HG03354 (cell line): ENCODE measurements around the gene CHRNA4.

Experiments
- ATAC-seq: cut with Tn5 transposase; IDR thresholded peaks from one replicate; pipeline ENCODE4 v1.9.1; 2021; ENCODE audit warnings: mild to moderate bottlenecking; ENCODE audit not compliant: unreplicated experiment, poor library complexity, severe bottlenecking

The CHRNA4 gene

DNA sequence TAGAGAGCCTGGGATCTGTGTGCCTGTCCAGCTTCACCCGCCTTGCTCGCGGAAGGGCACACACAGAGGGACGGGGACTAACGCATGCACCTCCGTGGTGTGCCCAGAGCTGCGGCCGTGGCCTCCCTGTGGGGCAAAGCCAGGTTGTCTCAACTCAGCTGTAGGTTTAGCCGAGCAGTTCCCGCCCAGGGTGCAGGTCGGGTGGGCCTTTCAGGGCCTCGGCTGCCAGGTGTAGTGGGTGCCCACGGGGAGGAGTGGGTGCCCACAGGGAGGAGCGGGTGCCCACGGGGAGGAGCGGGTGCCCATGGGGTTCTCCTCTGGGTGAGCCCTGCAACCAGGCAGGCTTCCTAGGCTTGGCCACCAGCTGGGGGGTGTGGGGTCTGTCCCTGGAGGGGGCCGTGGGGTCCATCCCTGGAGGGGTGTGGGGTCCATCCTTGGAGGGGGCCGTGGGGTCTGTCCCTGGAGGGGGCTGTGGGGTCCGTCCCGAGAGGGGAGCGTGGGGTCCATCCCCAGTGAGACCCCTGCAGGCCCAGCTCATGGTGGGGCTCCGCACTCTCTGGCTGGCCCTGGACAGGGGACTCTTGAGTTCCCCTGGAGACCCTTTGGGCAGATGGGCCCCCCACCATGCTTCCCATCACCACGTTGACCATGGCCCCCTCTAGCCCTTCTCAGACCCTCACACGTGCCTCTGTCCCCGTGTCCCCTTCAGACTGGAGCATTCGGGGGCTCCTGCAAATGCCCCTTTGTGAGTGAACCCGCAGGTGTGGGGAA, 37.8 kb upstream of the CHRNA4 start:
- ATAC-seq, result no peak

DNA sequence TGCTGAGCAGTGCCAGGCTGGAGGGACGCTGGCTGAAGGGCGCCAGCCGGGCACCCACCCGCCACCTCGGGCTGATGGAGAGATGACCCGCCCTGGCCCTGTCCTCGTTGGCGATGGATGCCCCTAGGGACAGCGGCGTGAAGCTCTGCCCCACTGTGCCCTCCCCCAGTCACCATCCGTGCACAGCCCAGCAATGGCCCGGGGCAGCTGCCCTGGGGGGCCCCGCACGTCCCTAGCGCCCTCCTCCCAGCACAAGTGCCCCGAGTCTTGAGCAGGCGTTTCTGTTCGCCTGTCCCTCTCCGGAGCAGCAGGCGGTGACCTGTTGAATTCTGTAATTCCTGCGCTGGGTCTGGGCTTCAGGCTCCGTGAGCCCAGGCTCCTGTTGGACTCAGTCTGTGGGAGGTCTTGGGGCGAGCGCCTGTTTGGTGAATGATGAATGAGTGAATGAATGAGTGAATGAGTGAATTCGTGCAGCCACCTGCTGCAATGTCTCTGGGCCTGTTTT, 36.8 kb upstream of the CHRNA4 start:
- ATAC-seq, result no peak

GRCh38 chr20:63397155-63397843, 36.1 kb upstream of the CHRNA4 start:
- ATAC-seq, result no peak

- ATAC-seq, result no peak
Measured at GRCh38 chr20:63396300-63396699, 35.2 kb upstream of the CHRNA4 start.

DNA sequence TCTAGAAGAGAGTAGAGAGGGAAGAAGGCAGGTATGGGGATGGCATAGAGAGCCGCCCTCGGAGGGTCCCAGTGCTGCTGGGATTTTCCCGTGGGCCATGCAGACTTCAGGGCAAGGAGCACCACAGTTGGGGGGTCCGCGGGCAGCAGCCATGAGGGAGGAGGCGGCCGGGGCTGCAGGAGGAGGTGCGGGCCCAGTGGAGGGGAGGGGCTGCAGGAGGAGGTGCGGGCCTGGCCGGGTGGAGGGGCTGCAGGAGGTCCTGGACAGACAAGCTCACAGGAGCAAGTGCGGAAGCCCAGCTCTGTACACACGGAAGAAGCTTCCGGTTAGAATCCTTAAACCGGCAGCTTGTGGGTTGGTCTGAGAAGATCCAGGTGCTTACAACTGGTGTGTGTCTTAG, 34.6 kb upstream of the CHRNA4 start:
- no peak for ATAC-seq

GRCh38 chr20:63394920-63395455, 33.8 kb upstream of the CHRNA4 start:
- ATAC-seq, result no peak

- ATAC-seq, result no peak
Measured at GRCh38 chr20:63394069-63394919, 33.1 kb upstream of the CHRNA4 start.

GRCh38 chr20:63393566-63393965, 32.4 kb upstream of the CHRNA4 start:
- ATAC-seq, result no peak

GRCh38 chr20:63392465-63393365, 31.6 kb upstream of the CHRNA4 start:
- ATAC-seq, result no peak

DNA sequence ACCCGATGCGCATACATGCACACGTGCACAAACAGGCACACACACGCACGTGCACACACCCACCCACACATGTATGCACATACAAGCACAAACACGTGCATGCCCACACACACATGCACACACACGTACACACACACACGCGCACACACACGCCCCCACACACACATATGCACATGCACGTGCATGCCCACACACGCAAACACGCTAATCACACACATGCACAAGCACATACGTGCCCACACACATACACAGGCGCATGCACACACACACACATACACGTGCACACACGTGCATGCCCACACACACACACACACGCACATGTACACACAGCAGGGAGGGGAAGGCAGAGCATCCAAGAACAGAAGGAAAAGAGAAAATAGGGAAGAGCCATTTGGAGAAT, 26.8 kb upstream of the CHRNA4 start:
- no peak for ATAC-seq

DNA sequence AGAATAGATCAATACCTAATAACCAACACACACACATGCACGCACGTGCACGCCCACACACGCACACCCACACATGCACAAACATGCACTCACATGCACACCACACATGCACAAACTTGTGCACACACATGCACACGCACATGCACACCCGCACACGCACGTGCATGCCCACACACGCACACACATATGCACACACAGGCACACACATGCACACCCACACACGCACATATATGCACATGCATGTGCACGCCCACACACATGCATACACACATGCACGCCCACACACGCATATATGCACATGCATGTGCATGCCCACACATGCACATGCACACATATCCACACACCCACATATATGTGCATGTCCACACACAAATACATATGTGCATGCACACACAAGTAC, 26.2 kb upstream of the CHRNA4 start:
- ATAC-seq, result no peak

DNA sequence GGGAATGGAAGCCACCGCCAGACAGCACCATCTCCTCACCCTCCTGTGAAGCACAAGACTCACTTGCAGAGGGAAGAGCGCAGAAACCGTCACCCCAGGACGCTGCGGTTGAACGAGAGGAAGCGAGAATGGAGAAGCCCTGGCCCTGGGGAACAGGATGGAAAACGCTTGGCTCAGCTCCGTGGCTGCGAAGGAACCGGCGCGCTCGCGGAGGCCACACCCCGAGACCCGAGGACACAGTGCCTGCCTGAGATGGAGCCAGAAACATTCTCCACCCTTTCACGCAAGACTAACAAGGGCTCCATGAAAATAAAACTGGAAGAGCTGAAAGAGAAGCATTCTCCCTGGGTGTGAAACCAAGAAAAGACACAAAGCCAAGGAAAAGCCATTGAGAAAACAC, 25.3 kb upstream of the CHRNA4 start:
- no peak for ATAC-seq

DNA sequence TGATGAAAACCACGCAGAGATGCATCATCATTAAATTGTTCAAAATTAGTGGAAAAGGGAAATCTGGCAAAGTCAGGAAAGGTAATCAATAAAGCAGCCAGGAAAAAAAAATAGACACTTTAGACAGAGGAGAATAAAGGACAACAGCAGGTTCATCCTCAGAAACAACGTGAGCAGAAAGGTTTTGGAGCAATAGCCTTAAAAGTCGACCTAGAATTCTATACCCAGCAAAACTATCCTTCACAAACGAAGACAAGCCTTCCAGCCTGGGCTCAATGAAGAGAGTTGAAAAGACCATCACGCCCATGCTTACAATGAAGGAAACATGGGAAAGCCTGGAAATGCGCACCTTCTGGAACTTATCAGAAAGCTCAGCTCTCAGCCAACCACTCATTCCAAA, 24.7 kb upstream of the CHRNA4 start:
- no peak for ATAC-seq

DNA sequence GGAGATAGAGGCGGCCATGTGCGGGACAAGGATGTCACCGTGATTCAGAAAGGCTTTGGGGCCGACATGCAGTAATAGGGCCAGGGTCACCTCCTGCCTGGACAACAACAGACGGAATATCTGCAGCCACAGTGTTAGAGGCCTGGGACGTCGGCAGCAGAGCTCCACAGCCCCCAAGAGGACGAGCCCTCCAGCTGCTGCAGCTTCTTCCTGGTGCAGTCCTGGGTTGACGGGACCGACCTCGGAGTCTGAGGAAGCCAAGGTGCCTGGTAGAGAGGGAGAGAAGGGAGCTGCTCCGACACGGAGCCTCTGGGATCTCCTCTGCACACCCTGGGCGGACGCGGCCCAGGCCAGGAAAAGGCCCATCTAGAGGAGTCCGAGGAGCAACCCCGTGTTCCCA, 23.2 kb upstream of the CHRNA4 start:
- ATAC-seq, result no peak

DNA sequence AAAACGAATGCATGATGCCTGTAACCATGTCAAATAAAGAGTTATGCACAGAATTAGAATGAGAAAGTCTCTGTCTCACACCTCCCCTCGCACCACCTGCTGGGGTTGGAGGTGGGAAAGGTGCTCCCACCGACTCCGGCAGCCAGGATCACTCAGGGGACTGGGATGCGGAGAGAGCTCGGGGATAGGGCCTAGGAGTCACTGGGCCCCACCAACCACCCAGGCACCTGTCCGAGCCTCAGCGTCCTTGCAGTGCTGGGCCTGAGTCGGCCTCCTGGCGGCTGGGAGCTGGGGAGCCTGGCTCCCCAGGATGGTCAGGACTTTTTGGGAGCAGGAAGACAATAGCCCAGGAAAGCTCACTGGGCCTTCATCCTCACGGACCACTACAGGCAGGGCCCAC, 22.4 kb upstream of the CHRNA4 start:
- no peak for ATAC-seq

DNA sequence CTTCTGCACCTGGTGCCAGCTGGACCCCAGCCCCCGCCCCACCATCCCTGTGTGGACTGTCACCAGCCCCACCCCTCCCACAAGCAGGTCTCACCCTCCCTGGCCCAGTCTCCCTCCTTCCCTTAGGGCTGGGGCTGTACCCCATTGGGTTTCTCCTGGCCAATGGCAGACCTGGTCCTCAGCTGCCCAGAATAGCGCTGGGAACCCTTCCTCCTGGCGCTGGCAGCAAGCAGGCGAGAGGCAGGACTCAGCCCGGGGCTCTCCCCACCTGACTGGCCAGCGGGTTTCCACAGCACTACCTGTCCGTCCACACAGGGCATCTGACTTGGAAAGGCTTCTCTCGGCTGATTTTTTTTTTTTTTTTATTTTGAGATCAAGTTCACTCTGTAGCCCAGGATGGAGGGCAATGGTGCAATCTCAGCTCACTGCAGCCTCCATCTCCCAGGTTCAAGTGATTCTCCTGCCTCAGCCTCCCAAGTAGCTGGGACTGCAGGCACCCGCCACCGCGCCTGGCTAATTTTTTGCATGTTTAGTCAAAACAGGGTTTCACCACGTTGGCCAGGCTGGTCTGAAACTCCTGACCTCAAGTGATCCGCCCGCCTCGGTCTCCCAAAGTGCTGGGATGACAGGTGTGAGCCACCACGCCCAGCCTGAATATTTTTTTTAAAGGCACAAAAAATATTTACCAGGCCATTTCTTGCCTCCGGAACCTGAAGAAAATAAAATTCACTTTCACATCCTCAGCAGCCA, 21.6 kb upstream of the CHRNA4 start:
- no peak for ATAC-seq

- no peak for ATAC-seq
Measured at GRCh38 chr20:63381781-63382431, 20.8 kb upstream of the CHRNA4 start.

- no peak for ATAC-seq
Measured at GRCh38 chr20:63380346-63380870, 19.3 kb upstream of the CHRNA4 start.
